WTC11 (cell line): ENCODE results near the gene EYS. TPM values are rescaled to one million over a fixed set of nuclear protein-coding genes. Genes with fewer than 3 reads are reported as not detected.

Source experiments
- ATAC-seq: fragments of 200-7000 bp; cut with Tn5 transposase; 2 replicates; pipeline ENCODE4 v1.10.0; 2021; ENCODE audit warnings: mild to moderate bottlenecking, moderate library complexity
- CTCF ChIA-PET: fragments of 300-600 bp; sonication (Branson Sonifier 250); formaldehyde crosslinking; loops from one replicate; lab custom pipeline; 2021; ENCODE audit warnings: antibody characterized with exemption; lab: Charles Lee
- POLR2A ChIA-PET: fragments of 350-600 bp; sonication (Branson Sonifier 250); formaldehyde crosslinking; loops from one replicate; lab custom pipeline; 2021; ENCODE audit warnings: antibody characterized with exemption; lab: Charles Lee
- DNase-seq: peaks from one replicate; pipeline ENCODE4 v3.0.0; 2021; ENCODE audit warnings: low spot score
- H3K27ac Mint-ChIP-seq: 2 replicates; pipeline ENCODE4 v1.8.0; 2021; ENCODE audit warnings: mixed read lengths
- H3K27me3 Mint-ChIP-seq: 2 replicates; pipeline ENCODE4 v1.8.0; 2021; ENCODE audit warnings: low read depth, mild to moderate bottlenecking, moderate library complexity, mixed read lengths
- H3K36me3 Mint-ChIP-seq: 2 replicates; pipeline ENCODE4 v1.8.0; 2021; ENCODE audit warnings: mixed read lengths
- H3K4me1 Mint-ChIP-seq: 2 replicates; pipeline ENCODE4 v1.8.0; 2022; ENCODE audit warnings: mixed read lengths
- H3K4me3 Mint-ChIP-seq: 2 replicates; pipeline ENCODE4 v1.8.0; 2021; ENCODE audit warnings: mild to moderate bottlenecking, moderate library complexity, mixed read lengths
- H3K9me3 Mint-ChIP-seq: 2 replicates; pipeline ENCODE4 v1.8.0; 2021; ENCODE audit warnings: mixed read lengths
- ATF2 ChIP-seq: sonication (generic); formaldehyde crosslinking; IDR thresholded peaks from 2 replicates; pipeline ENCODE4 v1.8.1; 2022; ENCODE audit warnings: low read depth, missing genetic modification reagents, borderline replicate concordance
- CDX4 ChIP-seq: fragments of 250-450 bp; sonication (Bioruptor Pico); IDR thresholded peaks from 2 replicates; pipeline ENCODE4 v1.9.0; 2021; ENCODE audit warnings: moderate library complexity, mild to moderate bottlenecking, inconsistent platforms, borderline replicate concordance
- CREB1 ChIP-seq: sonication (generic); formaldehyde crosslinking; IDR thresholded peaks from 2 replicates; pipeline ENCODE4 v1.8.0; 2023; ENCODE audit warnings: mild to moderate bottlenecking, missing genetic modification reagents
- CREM ChIP-seq: sonication (generic); formaldehyde crosslinking; IDR thresholded peaks from 2 replicates; pipeline ENCODE4 v1.8.1; 2022; ENCODE audit warnings: mild to moderate bottlenecking, missing genetic modification reagents, moderate library complexity
- E2F1 ChIP-seq: sonication (generic); formaldehyde crosslinking; IDR thresholded peaks from 2 replicates; pipeline ENCODE4 v1.8.0; 2022; ENCODE audit warnings: mild to moderate bottlenecking, missing genetic modification reagents
- ELF4 ChIP-seq: sonication (generic); formaldehyde crosslinking; IDR thresholded peaks from 2 replicates; pipeline ENCODE4 v1.8.1; 2022; ENCODE audit warnings: low read depth, mild to moderate bottlenecking, moderate library complexity, missing genetic modification reagents
- FOXP4 ChIP-seq: sonication (generic); formaldehyde crosslinking; IDR thresholded peaks from 2 replicates; pipeline ENCODE4 v1.8.0; 2022; ENCODE audit warnings: mild to moderate bottlenecking, missing genetic modification reagents
- GABPB1 ChIP-seq: sonication (generic); formaldehyde crosslinking; IDR thresholded peaks from 2 replicates; pipeline ENCODE4 v1.8.1; 2023; ENCODE audit warnings: mild to moderate bottlenecking, missing genetic modification reagents
- IRF2 ChIP-seq: sonication (generic); formaldehyde crosslinking; IDR thresholded peaks from 2 replicates; pipeline ENCODE4 v1.8.0; 2022; ENCODE audit warnings: low read depth, missing genetic modification reagents, borderline replicate concordance
- KAT7 ChIP-seq: sonication (generic); formaldehyde crosslinking; IDR thresholded peaks from 2 replicates; pipeline ENCODE4 v1.8.1; 2023; ENCODE audit warnings: missing genetic modification reagents, mild to moderate bottlenecking, borderline replicate concordance
- MYBL2 ChIP-seq: sonication (generic); formaldehyde crosslinking; IDR thresholded peaks from 2 replicates; pipeline ENCODE4 v1.8.1; 2023; ENCODE audit warnings: mild to moderate bottlenecking, moderate library complexity, missing genetic modification reagents
- NFATC4 ChIP-seq: fragments of 250-450 bp; sonication (Bioruptor Pico); IDR thresholded peaks from 2 replicates; pipeline ENCODE4 v1.9.0; 2021; ENCODE audit warnings: mild to moderate bottlenecking
- NFE2L1 ChIP-seq: sonication (generic); formaldehyde crosslinking; IDR thresholded peaks from 2 replicates; pipeline ENCODE4 v1.8.1; 2023; ENCODE audit warnings: missing genetic modification reagents
- NR2C2 ChIP-seq: sonication (generic); formaldehyde crosslinking; IDR thresholded peaks from 2 replicates; pipeline ENCODE4 v1.8.0; 2022; ENCODE audit warnings: mild to moderate bottlenecking, missing genetic modification reagents
- OVOL2 ChIP-seq: fragments of 250-450 bp; sonication (Bioruptor Pico); IDR thresholded peaks from 2 replicates; pipeline ENCODE4 v1.9.0; 2021; ENCODE audit warnings: mild to moderate bottlenecking, borderline replicate concordance
- RORB ChIP-seq: fragments of 250-450 bp; sonication (Bioruptor Pico); IDR thresholded peaks from 2 replicates; pipeline ENCODE4 v1.9.0; 2021; ENCODE audit warnings: mild to moderate bottlenecking
- SMAD4 ChIP-seq: sonication (generic); formaldehyde crosslinking; IDR thresholded peaks from 2 replicates; pipeline ENCODE4 v1.8.0; 2022; ENCODE audit warnings: mild to moderate bottlenecking, missing genetic modification reagents
- SOX15 ChIP-seq: fragments of 250-450 bp; sonication (Bioruptor Pico); IDR thresholded peaks from 2 replicates; pipeline ENCODE4 v1.9.0; 2021; ENCODE audit warnings: mild to moderate bottlenecking
- STAT6 ChIP-seq: sonication (generic); formaldehyde crosslinking; conservative IDR thresholded peaks from 2 replicates; pipeline ENCODE4 v1.8.1; 2023; ENCODE audit warnings: mild to moderate bottlenecking, low read depth, missing genetic modification reagents, moderate library complexity
- TCF7 ChIP-seq: sonication (generic); formaldehyde crosslinking; IDR thresholded peaks from 2 replicates; pipeline ENCODE4 v1.8.0; 2022; ENCODE audit warnings: mild to moderate bottlenecking, low read depth, missing genetic modification reagents, moderate library complexity
- ZMAT4 ChIP-seq: fragments of 250-450 bp; sonication (Bioruptor Pico); IDR thresholded peaks from 2 replicates; pipeline ENCODE4 v1.9.0; 2021; ENCODE audit warnings: mild to moderate bottlenecking
- ZNF138 ChIP-seq: sonication (generic); formaldehyde crosslinking; conservative IDR thresholded peaks from 2 replicates; pipeline ENCODE4 v1.8.1; 2022; ENCODE audit warnings: mild to moderate bottlenecking, moderate library complexity, missing genetic modification reagents
- ZNF317 ChIP-seq: sonication (generic); formaldehyde crosslinking; IDR thresholded peaks from 2 replicates; pipeline ENCODE4 v1.8.1; 2023; ENCODE audit warnings: low read depth, mild to moderate bottlenecking, moderate library complexity, missing genetic modification reagents, borderline replicate concordance
- ZNF396 ChIP-seq: fragments of 250-450 bp; sonication (Bioruptor Pico); IDR thresholded peaks from 2 replicates; pipeline ENCODE4 v1.8.0; 2021; ENCODE audit warnings: mild to moderate bottlenecking, moderate library complexity, borderline replicate concordance
- ZNF416 ChIP-seq: fragments of 250-450 bp; sonication (Bioruptor Pico); IDR thresholded peaks from 2 replicates; pipeline ENCODE4 v1.9.0; 2021; ENCODE audit warnings: mild to moderate bottlenecking, inconsistent platforms
- ZSCAN18 ChIP-seq: fragments of 250-450 bp; sonication (Bioruptor Pico); IDR thresholded peaks from 2 replicates; pipeline ENCODE4 v2.1.2; 2022; ENCODE audit warnings: mild to moderate bottlenecking, moderate library complexity
- total RNA-seq: library from RNA; stranded (reverse); gene quantifications from 3 replicates; pipeline ENCODE4 v1.2.3, GENCODE V29; 2021

EYS gene
- total RNA-seq, 1 experiment from 2014 or later = not detected

- TF ChIP-seq E2F1 (CRISPR knock-in tag) (no peak), NFATC4 (CRISPR knock-in tag) (no peak), ATF2 (CRISPR knock-in tag) (no peak)
Observed at GRCh38 chr6:63975699-63976098, 1731.3 kb downstream of the EYS start (continued).

GRCh38 chr6:63968650-63969049 lies 1738.4 kb downstream of the EYS start:
- no peaks in the 10 kb centered on the region for H3K27me3 Mint-ChIP-seq
- no peak for ATAC-seq
- ChIA-PET CTCF (no interaction called here), POLR2A (no interaction called here)
- H3K27ac Mint-ChIP-seq = no peak overlapping the region
- no peak for TF ChIP-seq ELF4
- TF ChIP-seq IRF2 = no peak
- no peak for TF ChIP-seq CDX4
- no peak for TF ChIP-seq ZNF396
- no peak for TF ChIP-seq CREB1 (CRISPR knock-in tag)
- no peak for TF ChIP-seq SOX15
- no peak for TF ChIP-seq MYBL2 (CRISPR knock-in tag)
- TF ChIP-seq ZMAT4 (CRISPR knock-in tag) = no peak
- no peak for TF ChIP-seq NR2C2 (CRISPR knock-in tag)
- TF ChIP-seq TCF7 = no peak
- TF ChIP-seq OVOL2 (CRISPR knock-in tag) = no peak
- no peak for TF ChIP-seq ZNF416
- no peak for TF ChIP-seq CREM (CRISPR knock-in tag)
- no peak for TF ChIP-seq ZNF317 (CRISPR knock-in tag)
- no peaks in the 10 kb centered on the region; the same call in 1 of the 2 replicates for H3K36me3 Mint-ChIP-seq
- H3K4me1 Mint-ChIP-seq = peaks cover 43% of the 10 kb centered on the region
- H3K9me3 Mint-ChIP-seq = peaks cover 18% of the 10 kb centered on the region
- H3K4me3 Mint-ChIP-seq = no peak overlapping the region
- no peak for DNase-seq

GRCh38 chr6:63964366-63964765 lies 1742.7 kb downstream of the EYS start:
- H3K9me3 Mint-ChIP-seq = peaks cover 33% of the 10 kb centered on the region
- peak overlapping the region; percentile 44 for H3K4me3 Mint-ChIP-seq
- DNase-seq (no peak), ATAC-seq (peak; percentile 88)
- H3K27ac Mint-ChIP-seq = peak overlapping the region; percentile 79
- H3K27me3 Mint-ChIP-seq = peaks cover 6% of the 10 kb centered on the region; the same call in 1 of the 2 replicates
- peaks cover 59% of the 10 kb centered on the region for H3K4me1 Mint-ChIP-seq
- peaks cover 27% of the 10 kb centered on the region for H3K36me3 Mint-ChIP-seq
- POLR2A ChIA-PET = no interaction called here
- CTCF ChIA-PET = no interaction called here
- TF ChIP-seq NFE2L1 (CRISPR knock-in tag) (0 out of 2 replicates have a peak, but pooled peaks have one; percentile 39), ZNF138 (CRISPR knock-in tag) (no peak), SMAD4 (CRISPR knock-in tag) (no peak), KAT7 (CRISPR knock-in tag) (no peak), STAT6 (CRISPR knock-in tag) (no peak), FOXP4 (CRISPR knock-in tag) (peak; percentile 97; the same call in 1 of the 2 replicates), ZMAT4 (CRISPR knock-in tag) (no peak), GABPB1 (no peak), RORB (CRISPR knock-in tag) (no peak), ZSCAN18 (CRISPR knock-in tag) (no peak)
